Cardiac muscle cell (in vitro differentiated cells and primary cell): Measurements from ENCODE around the gene ZBTB7B. TPM values are rescaled to one million over a fixed set of nuclear protein-coding genes. Genes with fewer than 3 reads are reported as not detected.

Experiments
- DNase-seq, 2 donors: peaks; one replicate each; pipeline versions ENCODE4 v3.0.0 to v3.0.0-alpha.2; 2010 to 2017; ENCODE audit warnings: low read depth in 1 of 2, low spot score in 1 of 2
- H3K27ac ChIP-seq: fragments of 200-600 bp; sonication (generic); 2 replicates; pipeline ENCODE4 v1.5.1; 2016
- H3K27me3 ChIP-seq: fragments of 200-600 bp; sonication (generic); 2 replicates; pipeline ENCODE4 v1.6.0; 2016; ENCODE audit warnings: control low read depth
- H3K36me3 ChIP-seq: fragments of 200-600 bp; sonication (generic); 2 replicates; pipeline ENCODE4 v1.5.1; 2016; ENCODE audit warnings: control low read depth
- H3K4me1 ChIP-seq: fragments of 200-600 bp; sonication (generic); 2 replicates; pipeline ENCODE4 v1.8.1; 2017; ENCODE audit warnings: low read depth, mild to moderate bottlenecking, mixed run types
- H3K4me3 ChIP-seq: fragments of 200-600 bp; sonication (generic); 2 replicates; pipeline ENCODE4 v1.5.1; 2016; ENCODE audit warnings: mild to moderate bottlenecking
- H3K9me3 ChIP-seq: fragments of 200-600 bp; sonication (generic); 2 replicates; pipeline ENCODE4 v1.5.1; 2017; ENCODE audit warnings: low read depth, mild to moderate bottlenecking, control low read depth
- CTCF ChIP-seq: IDR thresholded peaks from 2 replicates; pipeline ENCODE4 v1.5.1; 2012; ENCODE audit warnings: low read depth, mild to moderate bottlenecking, low read length
- polyA plus RNA-seq: library from polyadenylated mRNA; unstranded; fragments of >200 nt; fragmentation: Nextera tagmentation; extraction: Ambion mirVana; gene quantifications from 2 replicates; pipeline ENCODE4 v1.2.1, GENCODE V29; 2016
- total RNA-seq: library from RNA; depleted of rRNA; stranded (reverse); fragments of >200 nt; gene quantifications from 2 replicates; pipeline ENCODE4 v1.2.3, GENCODE V29; 2016

Gene ZBTB7B
- total and polyA plus RNA-seq, 2 experiments from 2014 or later, result 4.7 to 25.6 TPM

DNA sequence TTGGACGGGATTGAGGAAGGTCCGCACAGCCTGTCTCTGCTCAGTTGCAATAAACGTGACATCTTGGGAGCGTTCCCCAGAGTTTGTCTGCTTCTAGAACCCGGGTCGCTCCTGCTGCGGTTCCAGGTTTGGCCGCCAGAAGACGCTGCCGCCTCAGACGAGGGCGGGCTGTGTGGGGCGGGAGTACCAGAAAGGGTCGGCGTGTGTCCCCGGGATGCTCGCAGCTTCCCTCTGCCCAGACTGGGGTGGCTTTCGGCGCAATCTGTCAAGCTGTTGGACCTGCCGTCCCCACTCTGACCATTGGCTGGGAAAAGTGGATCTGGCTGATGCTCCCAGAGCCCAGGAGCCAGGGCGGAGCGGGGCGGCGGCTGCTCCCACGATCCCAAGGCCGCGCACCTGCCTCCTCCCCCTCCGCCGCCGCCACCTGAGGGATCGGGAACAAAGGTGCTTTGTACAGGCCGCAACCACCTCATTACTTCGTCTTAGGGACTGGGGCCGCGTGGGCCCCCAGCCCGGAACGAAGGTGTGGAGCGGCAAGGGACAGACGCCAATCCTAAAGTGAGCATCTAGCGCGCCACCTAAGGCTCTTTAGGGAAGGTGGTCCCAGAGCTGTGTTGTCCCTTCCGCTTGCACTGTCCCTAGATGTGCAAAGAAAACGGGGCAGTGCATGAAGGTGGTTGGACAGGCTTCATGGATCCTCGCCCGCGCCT lies 60.3 kb downstream of the ZBTB7B start:
- H3K36me3 ChIP-seq, result no peaks in the 10 kb centered on the region
- peak; percentile 70 for TF ChIP-seq CTCF
- peak; percentile 60 to 80 for DNase-seq
- peak overlapping the region; percentile 91 for H3K4me3 ChIP-seq
- H3K27ac ChIP-seq, result no peak overlapping the region
- H3K4me1 ChIP-seq, result peaks cover 13% of the 10 kb centered on the region
- no peaks in the 10 kb centered on the region for H3K9me3 ChIP-seq
- no peaks in the 10 kb centered on the region for H3K27me3 ChIP-seq

DNA sequence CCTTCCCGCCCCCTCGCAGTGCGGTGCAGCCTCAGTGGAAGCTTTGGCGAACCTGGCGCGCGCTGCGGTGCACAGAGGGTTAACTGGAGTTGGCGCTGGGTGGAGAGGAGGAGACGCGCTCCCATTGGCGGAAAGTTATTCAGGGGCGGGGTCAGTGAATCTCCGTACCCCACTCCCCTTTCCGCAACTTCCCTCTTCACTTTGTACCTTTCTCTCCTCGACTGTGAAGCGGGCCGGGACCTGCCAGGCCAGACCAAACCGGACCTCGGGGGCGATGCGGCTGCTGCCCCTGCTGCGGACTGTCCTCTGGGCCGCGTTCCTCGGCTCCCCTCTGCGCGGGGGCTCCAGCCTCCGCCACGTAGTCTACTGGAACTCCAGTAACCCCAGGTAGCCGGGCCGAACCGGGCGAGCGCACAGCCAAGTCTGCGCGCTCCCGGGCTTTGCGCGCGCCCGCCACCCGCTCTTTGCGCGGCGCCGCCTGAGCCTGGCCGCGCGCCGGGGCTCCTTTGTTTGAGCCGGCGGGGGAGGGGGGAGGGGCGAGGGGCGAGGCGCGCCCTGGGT lies 61.0 kb downstream of the ZBTB7B start, which contains the start of gene EFNA4:
Gene EFNA4 (plus strand): TSS at position 191 of the 561 bp plus-strand sequence. CDS start 84 bp downstream, at position 275.
- Histone ChIP-seq H3K9me3 (no peaks in the 10 kb centered on the region), H3K27me3 (no peaks in the 10 kb centered on the region)

DNA sequence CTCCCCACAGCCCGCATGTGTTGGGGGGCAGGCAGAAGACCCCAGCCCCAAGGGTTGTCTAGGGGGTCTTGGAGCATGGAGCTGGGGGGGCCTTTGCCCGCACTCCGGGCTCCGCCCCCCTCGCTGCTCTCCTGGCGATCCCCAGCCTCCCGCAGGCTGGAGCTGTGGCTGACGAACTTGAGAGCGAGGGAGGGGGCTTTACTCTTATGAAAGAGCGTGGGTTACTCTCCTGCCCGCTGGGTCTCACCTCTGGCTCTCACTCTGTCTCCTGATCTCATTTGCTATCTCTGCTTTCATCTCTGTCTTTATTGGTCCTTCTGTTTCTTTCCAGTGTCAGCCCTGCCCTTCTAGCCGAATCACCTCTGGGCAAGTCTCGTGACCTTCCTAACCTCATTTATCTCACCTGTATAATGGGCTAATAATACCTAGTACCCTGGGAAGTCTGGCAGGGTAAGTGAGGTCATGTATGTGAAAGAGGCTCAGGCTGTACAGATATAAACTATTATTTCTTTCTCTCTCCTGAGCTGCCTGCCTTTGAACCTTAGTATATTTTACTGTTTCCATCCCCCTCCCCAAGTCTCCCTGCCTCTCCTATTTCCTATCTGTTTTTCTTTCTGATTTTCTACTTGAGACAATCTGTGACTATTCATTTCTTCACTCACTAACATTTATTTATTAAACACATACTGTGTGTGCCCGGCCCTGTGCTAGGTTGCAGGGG lies 61.7 kb downstream of the ZBTB7B start:
- H3K36me3 ChIP-seq, result no peaks in the 10 kb centered on the region
- H3K27me3 ChIP-seq, result no peaks in the 10 kb centered on the region
- no peak for TF ChIP-seq CTCF
- peak in 1 of 2 donors; percentile 78 for DNase-seq
- peaks cover 13% of the 10 kb centered on the region for H3K4me1 ChIP-seq
- H3K9me3 ChIP-seq, result no peaks in the 10 kb centered on the region
- H3K4me3 ChIP-seq, result peak overlapping the region; percentile 91
- peak overlapping the region; percentile 90 for H3K27ac ChIP-seq

More for the DNA sequence above, 61.0 kb downstream of the ZBTB7B start, which contains the start of gene EFNA4:
- Histone ChIP-seq H3K4me3 (peak within 1 kb of the TSS; percentile 91), H3K36me3 (no peaks in the 10 kb centered on the region), H3K27ac (peak within 1 kb of the TSS; percentile 90), H3K4me1 (peaks cover 13% of the 10 kb centered on the region)
- DNase-seq, result peak; percentile 82 to 94
- TF ChIP-seq CTCF, result no peak

DNA sequence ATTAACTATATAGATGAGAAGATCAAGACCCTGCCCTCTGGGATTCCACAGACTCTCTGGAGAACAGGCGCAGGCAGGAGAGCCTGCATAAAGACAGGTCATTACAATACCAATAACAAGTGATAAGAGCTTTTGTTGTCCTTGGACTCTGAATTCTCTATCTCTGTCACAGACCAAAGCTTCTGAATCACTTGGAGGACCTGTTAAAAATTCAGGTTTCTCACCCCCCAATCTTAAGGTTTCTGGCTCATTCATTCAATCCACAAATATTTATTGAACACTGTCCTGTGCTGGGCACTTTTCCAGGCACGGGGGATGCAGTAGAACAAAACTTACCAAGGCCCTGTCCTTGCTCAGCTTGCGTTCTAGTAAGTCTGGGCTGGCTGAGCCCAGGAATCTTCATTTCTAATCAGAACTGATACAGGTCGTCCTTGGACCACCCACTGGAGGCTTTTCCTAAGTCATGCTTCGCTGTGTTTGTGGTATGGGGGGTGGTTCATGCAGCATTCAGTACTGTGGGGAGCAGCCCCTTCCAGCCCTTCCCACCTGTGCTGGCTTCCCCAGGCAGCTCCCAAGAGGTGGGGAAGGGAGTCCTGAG lies 62.3 kb downstream of the ZBTB7B start:
- H3K4me3 ChIP-seq, result peak overlapping the region; percentile 91
- H3K4me1 ChIP-seq, result peaks cover 13% of the 10 kb centered on the region
- H3K27me3 ChIP-seq, result no peaks in the 10 kb centered on the region
- H3K9me3 ChIP-seq, result no peaks in the 10 kb centered on the region
- no peak for DNase-seq
- no peak for TF ChIP-seq CTCF
- H3K27ac ChIP-seq, result no peak overlapping the region
- H3K36me3 ChIP-seq, result no peaks in the 10 kb centered on the region

DNA sequence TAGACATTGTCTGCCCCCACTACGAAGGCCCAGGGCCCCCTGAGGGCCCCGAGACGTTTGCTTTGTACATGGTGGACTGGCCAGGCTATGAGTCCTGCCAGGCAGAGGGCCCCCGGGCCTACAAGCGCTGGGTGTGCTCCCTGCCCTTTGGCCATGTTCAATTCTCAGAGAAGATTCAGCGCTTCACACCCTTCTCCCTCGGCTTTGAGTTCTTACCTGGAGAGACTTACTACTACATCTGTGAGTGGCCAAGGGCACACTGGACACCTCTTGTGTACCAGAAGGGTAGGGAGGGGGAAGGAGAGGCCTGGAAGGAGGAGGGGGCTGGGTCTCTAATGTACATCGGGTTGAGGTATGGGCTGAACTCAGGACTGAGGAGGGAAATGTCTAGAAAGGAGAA lies 64.2 kb downstream of the ZBTB7B start:
- Histone ChIP-seq H3K36me3 (no peaks in the 10 kb centered on the region), H3K4me3 (no peak overlapping the region), H3K27ac (no peak overlapping the region), H3K4me1 (peaks cover 24% of the 10 kb centered on the region), H3K27me3 (no peaks in the 10 kb centered on the region), H3K9me3 (no peaks in the 10 kb centered on the region)
- no peak for DNase-seq
- TF ChIP-seq CTCF, result no peak
